LoVo (cell line): ENCODE data around the gene PON3.
"Not testable (repeated sequence)": the region's sequence is repeated elsewhere in the genome, so short reads cannot be mapped to it uniquely, and the experiment has no call there.

Experiments used
- DNase-seq: peaks from one replicate; pipeline ENCODE4 v3.0.0-alpha.2; 2016; ENCODE audit warnings: low spot score

Gene PON3

GRCh38 chr7:95411666-95412065, 15.5 kb upstream of the PON3 start:
- no peak for DNase-seq

DNA sequence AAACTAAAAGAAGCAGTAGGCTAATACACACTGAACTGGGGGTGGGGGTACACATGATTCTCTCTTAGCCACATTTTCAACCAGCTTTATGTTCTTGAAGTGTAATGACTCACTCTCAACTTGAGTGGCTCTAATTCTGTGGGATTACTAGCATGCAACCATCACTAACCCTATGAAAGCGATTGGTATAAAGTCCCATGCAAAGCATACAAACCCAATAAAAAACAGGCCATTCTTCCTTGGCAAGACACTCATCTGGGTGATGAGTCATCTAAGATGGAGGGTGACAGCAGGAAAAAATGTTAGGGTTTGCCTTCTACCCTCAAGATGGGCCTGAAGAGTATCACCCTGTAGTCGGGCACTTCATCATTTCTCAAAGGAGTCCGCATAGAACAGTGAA, 14.9 kb upstream of the PON3 start:
- peak; percentile 49 for DNase-seq

GRCh38 chr7:95407751-95408150, 11.6 kb upstream of the PON3 start:
- DNase-seq = no peak

GRCh38 chr7:95405800-95406199, 9.6 kb upstream of the PON3 start:
- DNase-seq = no peak

GRCh38 chr7:95405208-95405607, 9.0 kb upstream of the PON3 start:
- no peak for DNase-seq

DNA sequence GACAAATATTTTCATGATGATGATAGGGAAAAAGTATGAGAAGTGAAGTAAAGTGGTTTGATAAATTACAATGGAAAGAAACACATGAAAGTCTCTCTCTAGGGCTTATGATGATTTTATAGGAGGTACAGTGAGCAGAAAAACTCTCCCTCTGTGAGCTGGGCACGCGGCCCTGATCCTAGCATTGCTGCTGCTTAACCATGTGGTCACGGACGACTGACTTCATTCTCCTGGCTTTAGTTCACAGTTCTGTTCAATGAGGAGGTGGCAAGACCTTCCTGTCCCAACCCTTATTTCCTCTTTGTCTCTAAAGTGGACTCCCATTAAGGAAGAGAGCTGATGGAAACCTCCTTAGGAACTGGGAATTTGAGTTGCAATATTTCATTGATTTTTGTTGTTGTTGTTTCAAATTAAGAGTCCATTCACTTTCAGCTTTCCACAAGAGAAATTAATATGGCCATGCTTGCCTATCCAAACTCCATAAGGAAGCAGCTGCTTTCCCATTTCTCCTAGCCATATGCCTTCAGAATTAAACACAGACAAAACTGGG, 8.2 kb upstream of the PON3 start:
- no peak for DNase-seq

GRCh38 chr7:95398155-95398940, 2.2 kb upstream of the PON3 start:
- DNase-seq = no peak

GRCh38 chr7:95397381-95397780, 1.2 kb upstream of the PON3 start:
- DNase-seq = no peak

DNA sequence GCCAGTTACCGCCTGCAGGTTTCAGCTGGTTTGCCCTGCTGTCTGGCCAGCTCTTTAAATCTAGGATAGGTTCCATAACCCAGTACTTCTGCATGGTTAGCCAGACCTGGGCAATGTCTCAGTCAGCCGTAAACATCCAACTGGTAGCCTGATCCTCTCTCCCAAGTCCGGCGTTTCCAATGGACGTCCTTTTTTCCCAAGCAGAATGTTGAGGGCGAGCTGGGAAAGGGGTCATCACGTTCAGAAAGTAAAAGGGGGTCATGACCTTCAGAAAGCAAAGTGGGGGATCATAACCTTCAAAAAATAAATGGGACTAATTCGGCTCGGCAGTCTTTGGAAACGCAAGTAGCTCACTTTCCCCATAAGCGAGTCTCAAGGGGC, 430 bp downstream of the PON3 start:
- DNase-seq = no peak

GRCh38 chr7:95394370-95394769, 1.8 kb downstream of the PON3 start:
- DNase-seq = no peak

- no peak for DNase-seq
Observed at GRCh38 chr7:95391761-95392160, 4.4 kb downstream of the PON3 start.

DNA sequence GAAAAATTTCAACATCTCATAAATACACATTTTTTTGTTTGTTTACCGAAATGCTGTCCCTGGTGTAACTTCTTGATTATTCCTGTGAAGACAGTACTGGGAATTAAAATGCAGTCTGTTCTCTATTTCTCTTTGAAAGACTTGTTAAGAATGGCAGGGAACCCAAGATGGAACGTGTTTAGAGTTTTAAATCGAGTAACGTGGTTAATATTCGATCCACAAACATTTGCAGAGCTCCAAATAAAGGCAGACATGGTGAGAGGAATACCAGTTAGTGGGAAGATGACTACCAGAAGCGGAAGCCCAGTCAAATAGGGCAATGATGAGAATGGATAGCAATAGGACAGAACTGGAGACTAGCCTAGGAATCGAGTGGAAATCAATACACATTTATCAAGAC, 6.7 kb downstream of the PON3 start:
- DNase-seq = no peak

GRCh38 chr7:95379457-95379856, 16.7 kb downstream of the PON3 start:
- not testable (repeated sequence) for DNase-seq

- DNase-seq = no peak
Observed at GRCh38 chr7:95376632-95377400, 19.4 kb downstream of the PON3 start.

- no peak for DNase-seq
Observed at GRCh38 chr7:95375591-95376257, 20.5 kb downstream of the PON3 start.

DNA sequence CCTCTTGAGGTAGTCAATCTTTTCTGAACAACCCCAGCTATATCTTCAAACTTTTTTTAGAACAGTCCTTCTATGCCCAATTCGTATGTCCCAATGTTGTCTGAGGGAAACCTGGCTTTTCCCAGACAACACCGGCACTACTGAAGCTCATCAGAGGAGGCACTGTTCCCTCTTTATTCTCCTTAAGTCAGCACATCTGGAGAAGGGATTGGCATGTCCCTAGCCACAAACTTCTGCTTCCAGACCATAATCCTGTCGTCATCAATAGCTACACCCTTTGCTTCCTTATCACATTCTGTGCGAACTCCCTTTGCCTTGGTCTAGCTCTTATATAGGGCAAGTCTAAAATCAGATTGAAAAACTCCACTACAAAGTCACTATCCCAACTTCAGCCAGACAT, 22.9 kb downstream of the PON3 start:
- DNase-seq = no peak

DNA sequence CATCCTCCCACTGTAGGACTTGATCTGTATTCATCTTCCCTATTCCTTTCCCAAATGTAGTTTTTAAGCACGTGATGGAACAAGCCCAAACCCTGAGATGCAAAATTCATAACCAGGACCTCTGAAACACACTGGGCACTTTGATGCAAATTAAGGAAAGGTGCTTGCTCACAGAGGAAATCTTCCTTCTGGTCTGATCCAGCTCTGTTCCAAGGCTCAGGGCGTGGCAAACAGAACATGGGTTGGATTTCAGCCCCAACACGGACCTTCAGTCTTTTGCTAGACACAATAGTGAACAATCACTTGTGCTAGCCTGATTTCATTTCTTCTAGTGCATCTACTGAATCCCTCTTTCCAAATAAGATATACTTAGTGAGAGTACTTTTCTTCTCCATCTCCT, 27.9 kb downstream of the PON3 start:
- DNase-seq = no peak

DNA sequence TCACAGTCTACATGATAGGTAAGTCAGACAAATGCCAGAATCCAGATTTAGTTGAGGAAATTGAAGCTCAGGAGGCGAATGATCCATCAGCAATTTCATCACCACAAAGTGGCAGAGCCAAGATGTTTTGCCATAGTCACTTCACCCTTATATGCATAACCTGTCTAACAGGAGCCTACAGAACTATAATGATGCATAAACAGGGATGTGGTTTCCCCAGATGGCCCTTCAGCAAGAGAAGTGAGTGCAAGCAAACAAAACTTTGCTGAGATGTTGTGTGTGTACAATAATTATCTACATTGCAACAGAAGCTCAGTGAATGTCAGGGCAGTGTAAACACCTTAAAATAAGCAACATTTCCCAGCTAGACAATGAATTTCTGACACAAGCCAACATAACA, 28.6 kb downstream of the PON3 start:
- DNase-seq = no peak

DNA sequence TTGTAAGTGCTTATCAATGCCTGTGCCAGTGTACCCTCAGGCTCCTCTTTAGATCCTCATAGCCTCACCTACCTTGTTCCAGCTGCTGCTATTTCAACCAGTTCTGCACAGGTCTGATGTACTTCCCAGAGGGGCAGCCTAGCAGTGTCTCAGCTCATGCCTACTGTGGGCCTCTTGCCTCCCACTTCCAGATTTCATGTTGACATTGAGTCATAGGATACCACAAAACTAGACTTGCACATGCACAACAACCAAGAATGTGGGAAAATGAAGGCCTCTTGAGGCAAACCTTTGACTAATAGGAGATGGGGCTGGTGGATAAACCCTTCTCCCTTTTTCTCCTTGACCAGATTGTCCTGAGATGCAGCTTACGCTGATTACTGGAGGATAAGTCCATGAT, 31.0 kb downstream of the PON3 start:
- DNase-seq = no peak

- no peak for DNase-seq
Observed at GRCh38 chr7:95357623-95358022, 38.6 kb downstream of the PON3 start.

DNA sequence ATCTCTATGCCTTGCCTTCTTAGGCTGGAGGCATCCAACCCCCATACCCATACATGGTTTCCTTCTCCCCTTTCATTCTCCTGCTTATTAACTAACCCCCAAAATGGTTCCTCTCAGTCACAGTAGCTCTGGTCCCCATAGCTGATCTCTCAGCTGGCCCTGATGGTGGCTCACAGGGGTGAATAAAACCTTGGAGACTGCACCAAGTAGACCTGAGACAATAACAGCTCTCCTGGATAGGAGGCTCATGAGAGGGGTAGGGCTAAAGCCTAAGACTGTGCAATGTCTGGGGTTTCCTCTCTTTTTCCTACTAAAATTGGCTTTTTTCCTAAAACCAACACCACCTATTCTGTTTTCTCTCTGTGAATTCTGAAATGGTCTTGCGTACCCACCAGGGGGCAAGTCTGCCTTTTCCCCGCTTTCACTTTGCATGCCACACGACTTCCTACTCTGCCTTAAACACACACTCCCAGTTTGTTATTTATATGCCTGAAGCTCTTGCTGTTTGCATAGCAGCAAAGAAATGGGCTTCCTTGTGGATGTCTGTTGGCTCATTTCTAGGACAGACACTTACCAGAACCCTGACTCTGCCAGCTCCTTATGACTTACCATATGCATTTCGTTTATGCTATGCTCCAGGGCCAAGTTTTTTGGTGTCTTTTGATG, 53.4 kb downstream of the PON3 start:
- DNase-seq = no peak

DNA sequence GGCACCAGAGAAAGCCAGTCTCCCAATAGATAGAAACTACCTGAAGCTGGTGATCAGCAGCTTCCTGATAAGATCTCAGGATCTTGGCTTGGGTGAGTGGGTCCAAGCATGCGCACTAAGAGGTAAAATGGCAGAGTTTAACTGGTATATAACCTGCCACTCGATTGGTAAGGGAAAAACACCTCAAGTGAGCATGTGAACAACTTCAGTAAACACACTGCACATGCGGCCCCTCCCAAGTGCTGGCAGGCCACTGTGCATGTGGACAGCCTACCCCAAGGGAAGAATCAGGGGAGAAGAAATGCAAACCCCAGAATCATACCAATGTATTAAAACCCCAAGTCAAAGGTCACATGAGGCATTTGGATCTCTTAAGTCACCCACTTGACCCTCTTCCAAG, 54.1 kb downstream of the PON3 start:
- no peak for DNase-seq
